ENCODE data around the gene PRKX. TPM values are rescaled to one million over a fixed set of nuclear protein-coding genes. Genes with fewer than 3 reads are reported as not detected.
"Not testable (repeated sequence)": the region's sequence is repeated elsewhere in the genome, so short reads cannot be mapped to it uniquely, and the experiment has no call there.

PRKX gene
- total RNA-seq, 1 experiment from 2014 or later: 20.5 TPM

DNA sequence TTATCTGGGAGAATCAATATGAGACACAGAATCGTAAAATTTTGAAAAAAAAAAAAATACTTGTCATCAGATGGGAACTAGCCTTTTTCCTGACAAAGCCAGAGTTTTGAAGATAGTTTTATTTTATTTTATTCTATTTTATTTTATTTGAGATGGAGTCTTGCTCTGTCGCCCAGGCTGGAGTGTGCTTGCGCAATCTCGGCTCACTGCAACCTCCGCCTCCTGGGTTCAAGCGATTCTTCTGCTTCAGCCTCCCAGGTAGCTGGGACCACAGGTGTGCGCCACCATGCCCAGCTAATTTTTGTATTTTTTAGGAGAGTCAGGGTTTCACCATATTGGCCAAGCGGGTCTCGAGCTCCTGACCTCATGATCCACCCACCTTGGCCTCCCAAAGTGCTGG, 10.0 kb upstream of the PRKX start:
- intact Hi-C loops (cut with micrococcal nuclease; ENCODE audit: unreplicated experiment); H3K27ac ChIP-seq (ENCODE audit: low read length); H3K36me3 ChIP-seq (ENCODE audit: control insufficient read depth, insufficient read depth, low read length); H3K9me3 ChIP-seq (ENCODE audit: control insufficient read depth, insufficient read depth, low read depth, low read length); H3K4me3 ChIP-seq (ENCODE audit: low read depth in 2 of 2, low read length in 2 of 2); H3K27me3 ChIP-seq (ENCODE audit: control insufficient read depth, insufficient read depth, low read length); H3K4me1 ChIP-seq (ENCODE audit: control insufficient read depth, insufficient read depth, low read length); CTCF ChIA-PET; POLR2A ChIA-PET; BruUV-seq (replicated peaks); in situ Hi-C loops (cut with HindIII; ENCODE audit: low pct_unique_long_range_greater_than_20kb, low sequenced_read_pairs); DNase-seq (ENCODE audit: low read depth, low spot score); ATAC-seq: not testable (repeated sequence)

DNA sequence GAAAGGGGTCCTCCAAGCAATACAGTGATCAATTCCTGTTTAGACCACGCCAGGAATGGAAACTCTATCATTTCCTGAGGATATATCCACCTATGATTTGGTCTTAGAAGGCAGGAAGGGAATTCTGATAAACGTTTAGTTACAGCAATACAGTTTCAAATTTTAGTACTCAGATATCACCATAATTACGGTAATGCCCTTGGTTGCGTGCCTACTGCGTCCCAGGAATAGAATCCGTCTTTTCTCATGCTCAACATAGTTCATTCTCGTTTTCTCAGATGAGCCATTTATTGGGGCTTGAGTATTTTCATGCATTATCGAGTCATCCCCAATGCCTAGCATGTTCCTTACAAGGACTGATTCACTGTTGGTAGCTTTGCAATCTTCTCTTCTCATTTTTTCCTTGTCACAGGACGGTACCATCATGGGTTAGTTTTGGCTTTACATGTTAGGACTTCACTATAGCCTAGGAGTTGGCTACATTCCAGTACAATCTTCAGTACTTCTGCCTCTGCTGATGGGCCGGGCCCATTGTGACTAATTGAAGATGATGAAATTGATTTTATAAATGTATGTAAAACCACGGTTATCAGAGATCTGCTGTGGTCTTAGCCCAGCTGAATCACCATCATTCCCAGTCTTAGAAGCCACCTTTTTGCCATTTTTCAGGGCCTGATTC, 4.4 kb upstream of the PRKX start:
- H3K27ac ChIP-seq (ENCODE audit: low read length): no peak overlapping the region
- BruUV-seq (replicated peaks): no TSS peak
- ATAC-seq (no peak), DNase-seq (ENCODE audit: low read depth, low spot score) (no peak)
- TF ChIP-seq SIN3A (IDR thresholded peaks at IDR 0.05; ENCODE audit: borderline replicate concordance, insufficient read depth, low read depth, low read length) (no peak), TCF7L2 (IDR thresholded peaks at IDR 0.05; ENCODE audit: low read depth, low read length) (no peak), POLR2AphosphoS5 (IDR thresholded peaks at IDR 0.05; ENCODE audit: low read depth, low read length) (no peak)
- TF ChIP-seq, protein P1, sequence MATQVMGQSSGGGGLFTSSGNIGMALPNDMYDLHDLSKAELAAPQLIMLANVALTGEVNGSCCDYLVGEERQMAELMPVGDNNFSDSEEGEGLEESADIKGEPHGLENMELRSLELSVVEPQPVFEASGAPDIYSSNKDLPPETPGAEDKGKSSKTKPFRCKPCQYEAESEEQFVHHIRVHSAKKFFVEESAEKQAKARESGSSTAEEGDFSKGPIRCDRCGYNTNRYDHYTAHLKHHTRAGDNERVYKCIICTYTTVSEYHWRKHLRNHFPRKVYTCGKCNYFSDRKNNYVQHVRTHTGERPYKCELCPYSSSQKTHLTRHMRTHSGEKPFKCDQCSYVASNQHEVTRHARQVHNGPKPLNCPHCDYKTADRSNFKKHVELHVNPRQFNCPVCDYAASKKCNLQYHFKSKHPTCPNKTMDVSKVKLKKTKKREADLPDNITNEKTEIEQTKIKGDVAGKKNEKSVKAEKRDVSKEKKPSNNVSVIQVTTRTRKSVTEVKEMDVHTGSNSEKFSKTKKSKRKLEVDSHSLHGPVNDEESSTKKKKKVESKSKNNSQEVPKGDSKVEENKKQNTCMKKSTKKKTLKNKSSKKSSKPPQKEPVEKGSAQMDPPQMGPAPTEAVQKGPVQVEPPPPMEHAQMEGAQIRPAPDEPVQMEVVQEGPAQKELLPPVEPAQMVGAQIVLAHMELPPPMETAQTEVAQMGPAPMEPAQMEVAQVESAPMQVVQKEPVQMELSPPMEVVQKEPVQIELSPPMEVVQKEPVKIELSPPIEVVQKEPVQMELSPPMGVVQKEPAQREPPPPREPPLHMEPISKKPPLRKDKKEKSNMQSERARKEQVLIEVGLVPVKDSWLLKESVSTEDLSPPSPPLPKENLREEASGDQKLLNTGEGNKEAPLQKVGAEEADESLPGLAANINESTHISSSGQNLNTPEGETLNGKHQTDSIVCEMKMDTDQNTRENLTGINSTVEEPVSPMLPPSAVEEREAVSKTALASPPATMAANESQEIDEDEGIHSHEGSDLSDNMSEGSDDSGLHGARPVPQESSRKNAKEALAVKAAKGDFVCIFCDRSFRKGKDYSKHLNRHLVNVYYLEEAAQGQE (IDR thresholded peaks at IDR 0.05; ENCODE audit: insufficient read depth in 1 of 2, low read depth in 2 of 2, low read length in 1 of 2): no peak
- TF ChIP-seq, protein P2, sequence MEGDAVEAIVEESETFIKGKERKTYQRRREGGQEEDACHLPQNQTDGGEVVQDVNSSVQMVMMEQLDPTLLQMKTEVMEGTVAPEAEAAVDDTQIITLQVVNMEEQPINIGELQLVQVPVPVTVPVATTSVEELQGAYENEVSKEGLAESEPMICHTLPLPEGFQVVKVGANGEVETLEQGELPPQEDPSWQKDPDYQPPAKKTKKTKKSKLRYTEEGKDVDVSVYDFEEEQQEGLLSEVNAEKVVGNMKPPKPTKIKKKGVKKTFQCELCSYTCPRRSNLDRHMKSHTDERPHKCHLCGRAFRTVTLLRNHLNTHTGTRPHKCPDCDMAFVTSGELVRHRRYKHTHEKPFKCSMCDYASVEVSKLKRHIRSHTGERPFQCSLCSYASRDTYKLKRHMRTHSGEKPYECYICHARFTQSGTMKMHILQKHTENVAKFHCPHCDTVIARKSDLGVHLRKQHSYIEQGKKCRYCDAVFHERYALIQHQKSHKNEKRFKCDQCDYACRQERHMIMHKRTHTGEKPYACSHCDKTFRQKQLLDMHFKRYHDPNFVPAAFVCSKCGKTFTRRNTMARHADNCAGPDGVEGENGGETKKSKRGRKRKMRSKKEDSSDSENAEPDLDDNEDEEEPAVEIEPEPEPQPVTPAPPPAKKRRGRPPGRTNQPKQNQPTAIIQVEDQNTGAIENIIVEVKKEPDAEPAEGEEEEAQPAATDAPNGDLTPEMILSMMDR (IDR thresholded peaks at IDR 0.05): no peak
- no peaks in the 10 kb centered on the region for H3K9me3 ChIP-seq (ENCODE audit: control insufficient read depth, insufficient read depth, low read depth, low read length)
- no peak overlapping the region for H3K4me3 ChIP-seq (ENCODE audit: low read depth in 2 of 2, low read length in 2 of 2)
- no peaks in the 10 kb centered on the region for H3K27me3 ChIP-seq (ENCODE audit: control insufficient read depth, insufficient read depth, low read length)
- no peaks in the 10 kb centered on the region for H3K36me3 ChIP-seq (ENCODE audit: control insufficient read depth, insufficient read depth, low read length)
- in situ Hi-C loops (cut with HindIII; ENCODE audit: low pct_unique_long_range_greater_than_20kb, low sequenced_read_pairs): no loop called here
- intact Hi-C loops (cut with micrococcal nuclease; ENCODE audit: unreplicated experiment): no loop called here
- CTCF ChIA-PET: interaction anchor here (0.6 kb wide), 1 partner anchor 23 kb away, joined by 3 read pairs; no protein-coding TSS in a partner anchor
- no peaks in the 10 kb centered on the region for H3K4me1 ChIP-seq (ENCODE audit: control insufficient read depth, insufficient read depth, low read length)
- POLR2A ChIA-PET: no interaction called here

DNA sequence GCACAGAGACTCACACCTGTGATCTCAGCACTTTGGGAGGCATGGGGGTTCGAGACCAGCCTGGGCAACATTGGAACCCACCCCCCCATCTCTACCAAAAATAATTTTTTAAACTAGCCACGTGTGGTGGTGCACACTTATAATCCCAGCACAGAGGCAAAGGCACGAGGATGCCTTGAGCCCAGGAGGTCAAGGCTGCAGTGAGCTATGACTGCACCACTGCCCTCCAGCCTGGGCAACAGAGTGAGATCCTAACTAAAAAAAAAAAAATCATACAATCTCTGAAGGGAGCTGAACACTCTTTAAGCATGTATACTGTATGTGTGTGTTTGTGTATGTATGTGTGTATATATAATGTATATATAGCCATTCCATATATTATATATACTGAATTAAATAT, 2.5 kb upstream of the PRKX start:
- H3K4me1 ChIP-seq (ENCODE audit: control insufficient read depth, insufficient read depth, low read length): no peaks in the 10 kb centered on the region
- no TSS peak for BruUV-seq (replicated peaks)
- ChIA-PET CTCF (no interaction called here), POLR2A (no interaction called here)
- H3K4me3 ChIP-seq (ENCODE audit: low read depth in 2 of 2, low read length in 2 of 2): no peak overlapping the region
- no peaks in the 10 kb centered on the region for H3K36me3 ChIP-seq (ENCODE audit: control insufficient read depth, insufficient read depth, low read length)
- intact Hi-C loops (cut with micrococcal nuclease; ENCODE audit: unreplicated experiment): no loop called here
- H3K27me3 ChIP-seq (ENCODE audit: control insufficient read depth, insufficient read depth, low read length): no peaks in the 10 kb centered on the region
- H3K9me3 ChIP-seq (ENCODE audit: control insufficient read depth, insufficient read depth, low read depth, low read length): no peaks in the 10 kb centered on the region
- H3K27ac ChIP-seq (ENCODE audit: low read length): no peak overlapping the region
- in situ Hi-C loops (cut with HindIII; ENCODE audit: low pct_unique_long_range_greater_than_20kb, low sequenced_read_pairs): no loop called here
- TF ChIP-seq, protein P1 (IDR thresholded peaks at IDR 0.05; ENCODE audit: insufficient read depth in 1 of 2, low read depth in 2 of 2, low read length in 1 of 2): no peak
- TF ChIP-seq, protein P2 (IDR thresholded peaks at IDR 0.05): no peak
- no peak for TF ChIP-seq TCF7L2 (IDR thresholded peaks at IDR 0.05; ENCODE audit: low read depth, low read length)
- no peak for TF ChIP-seq SIN3A (IDR thresholded peaks at IDR 0.05; ENCODE audit: borderline replicate concordance, insufficient read depth, low read depth, low read length)
- TF ChIP-seq POLR2AphosphoS5 (IDR thresholded peaks at IDR 0.05; ENCODE audit: low read depth, low read length): no peak
- ATAC-seq: no peak
- DNase-seq (ENCODE audit: low read depth, low spot score): no peak
